GM10266 (cell line): ENCODE data around the gene EPB41.

ENCODE experiments used
- DNase-seq: peaks from one replicate; pipeline ENCODE4 v3.0.0; 2012; ENCODE audit errors: extremely low spot score
- TF ChIP-seq, protein P1 (sequence below): IDR thresholded peaks from 2 replicates; pipeline ENCODE4 v1.5.1; 2012; ENCODE audit warnings: mild to moderate bottlenecking, low read depth; ENCODE audit not compliant: control insufficient read depth, insufficient read depth; ENCODE audit errors: missing control alignments

The EPB41 gene

DNA sequence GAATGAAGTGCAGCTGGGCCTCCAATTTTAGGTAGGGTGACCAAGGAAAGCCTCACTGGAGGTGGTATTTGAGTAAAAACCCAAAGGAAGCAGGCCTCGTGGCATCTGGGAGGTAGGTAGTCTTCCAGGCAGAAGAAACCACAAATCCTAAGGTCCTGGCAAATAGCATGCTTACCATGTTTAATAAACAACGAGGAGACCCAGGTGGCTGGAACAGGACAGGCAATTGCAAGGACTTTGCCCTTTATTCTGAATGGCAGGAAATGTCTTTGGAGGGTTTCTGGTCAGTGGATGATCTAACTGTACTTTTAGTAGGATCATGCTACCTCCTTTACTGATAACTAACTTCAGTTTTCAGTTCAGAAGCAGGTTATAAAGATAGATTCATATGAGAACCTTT, 52.2 kb downstream of the EPB41 start:
- TF ChIP-seq, protein P1, sequence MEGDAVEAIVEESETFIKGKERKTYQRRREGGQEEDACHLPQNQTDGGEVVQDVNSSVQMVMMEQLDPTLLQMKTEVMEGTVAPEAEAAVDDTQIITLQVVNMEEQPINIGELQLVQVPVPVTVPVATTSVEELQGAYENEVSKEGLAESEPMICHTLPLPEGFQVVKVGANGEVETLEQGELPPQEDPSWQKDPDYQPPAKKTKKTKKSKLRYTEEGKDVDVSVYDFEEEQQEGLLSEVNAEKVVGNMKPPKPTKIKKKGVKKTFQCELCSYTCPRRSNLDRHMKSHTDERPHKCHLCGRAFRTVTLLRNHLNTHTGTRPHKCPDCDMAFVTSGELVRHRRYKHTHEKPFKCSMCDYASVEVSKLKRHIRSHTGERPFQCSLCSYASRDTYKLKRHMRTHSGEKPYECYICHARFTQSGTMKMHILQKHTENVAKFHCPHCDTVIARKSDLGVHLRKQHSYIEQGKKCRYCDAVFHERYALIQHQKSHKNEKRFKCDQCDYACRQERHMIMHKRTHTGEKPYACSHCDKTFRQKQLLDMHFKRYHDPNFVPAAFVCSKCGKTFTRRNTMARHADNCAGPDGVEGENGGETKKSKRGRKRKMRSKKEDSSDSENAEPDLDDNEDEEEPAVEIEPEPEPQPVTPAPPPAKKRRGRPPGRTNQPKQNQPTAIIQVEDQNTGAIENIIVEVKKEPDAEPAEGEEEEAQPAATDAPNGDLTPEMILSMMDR = no peak
- no peak for DNase-seq

DNA sequence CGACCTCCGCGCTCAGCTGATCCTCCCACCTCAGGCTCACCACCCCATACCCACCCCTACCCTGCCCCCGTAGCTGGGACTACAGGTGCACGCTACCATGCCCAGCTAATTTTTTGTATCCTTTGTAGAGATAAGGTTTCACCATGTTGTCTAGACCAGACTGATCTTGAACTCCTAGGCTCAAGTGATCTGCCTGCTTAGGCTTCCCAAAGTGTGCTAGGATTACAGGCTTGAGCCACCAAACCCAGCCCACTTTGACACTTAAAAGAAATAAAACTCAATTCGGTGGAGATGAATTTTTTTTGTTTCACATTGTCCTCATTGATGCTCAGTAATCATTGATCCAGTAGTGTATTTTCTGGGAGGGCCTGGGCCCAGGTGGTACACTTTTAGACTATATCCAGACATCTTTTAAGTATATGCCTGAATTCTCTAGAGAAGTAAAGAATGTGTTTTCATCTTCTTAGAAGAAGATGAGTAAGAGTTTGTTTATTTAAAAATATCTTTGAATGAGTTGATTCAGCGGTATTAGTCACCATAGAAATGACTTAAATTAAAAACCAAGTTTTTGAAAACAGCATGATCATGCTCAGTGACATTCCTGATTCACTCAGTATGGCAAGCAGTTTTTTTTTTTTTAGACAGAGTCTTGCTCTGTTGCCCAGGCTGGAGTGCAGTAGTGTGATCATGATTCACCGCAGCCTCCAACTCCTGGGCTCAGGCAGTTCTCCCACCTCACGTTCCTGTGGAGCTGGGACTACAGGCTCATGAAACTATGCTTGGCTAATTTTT, 57.8 kb downstream of the EPB41 start:
- TF ChIP-seq, protein P1 = no peak
- DNase-seq = no peak

DNA sequence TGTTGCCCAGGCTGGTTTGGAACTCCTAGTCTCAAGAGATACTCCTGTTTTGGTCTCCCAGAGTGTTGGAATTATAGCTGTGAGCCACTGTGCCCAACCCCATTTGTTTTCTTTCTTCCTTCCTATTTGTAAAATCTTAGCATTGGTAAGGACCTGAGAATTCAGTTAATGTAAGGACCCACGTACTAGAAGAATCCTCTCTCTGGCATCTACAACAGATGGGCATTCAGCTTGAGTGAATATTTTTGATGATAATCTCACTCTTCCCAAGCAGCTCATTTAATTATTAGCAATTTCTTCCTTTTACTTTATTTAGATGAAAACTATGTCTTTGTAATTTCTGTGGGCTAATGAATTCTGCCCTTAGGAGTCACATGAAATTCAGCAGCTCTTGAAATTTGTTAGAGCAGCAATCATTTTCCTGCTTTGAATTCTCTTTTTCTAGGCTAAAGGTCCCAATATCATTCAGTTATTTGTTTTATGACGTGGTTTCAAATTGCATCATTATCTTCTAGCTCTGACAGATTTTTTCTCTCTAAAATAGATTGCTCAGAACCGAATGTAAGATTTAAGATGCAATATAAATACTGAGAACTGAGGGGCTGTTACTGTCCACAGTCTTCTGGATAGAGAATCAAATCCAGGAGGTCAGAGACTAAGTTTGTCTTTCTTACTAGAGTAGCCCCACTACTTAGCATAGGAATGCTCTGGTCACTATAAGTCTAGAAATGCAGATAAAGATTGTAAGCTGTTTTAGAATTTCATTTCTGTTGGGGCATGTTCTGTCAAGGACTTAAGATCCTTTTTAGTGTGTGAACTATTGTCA, 59.4 kb downstream of the EPB41 start:
- TF ChIP-seq, protein P1 = no peak
- DNase-seq = no peak

DNA sequence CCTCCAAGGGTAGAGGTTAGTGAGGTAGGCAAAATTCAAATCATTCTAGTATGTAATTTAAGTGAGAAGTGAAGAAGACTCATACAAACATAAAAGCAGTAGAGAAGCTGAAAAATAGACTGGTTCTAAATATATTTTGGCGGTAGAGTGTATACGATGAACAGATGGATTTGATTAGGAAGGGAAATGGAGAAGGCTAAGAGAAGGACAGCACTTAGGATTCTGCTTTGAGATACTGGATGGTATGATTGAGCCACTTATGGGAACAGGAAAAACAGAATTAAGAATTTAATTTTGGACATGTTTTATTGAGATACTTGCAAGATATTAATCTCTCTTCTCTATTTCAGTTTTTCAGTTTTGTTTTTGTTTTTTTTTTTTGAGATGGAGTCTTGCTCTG, 60.1 kb downstream of the EPB41 start:
- TF ChIP-seq, protein P1 = no peak
- no peak for DNase-seq

DNA sequence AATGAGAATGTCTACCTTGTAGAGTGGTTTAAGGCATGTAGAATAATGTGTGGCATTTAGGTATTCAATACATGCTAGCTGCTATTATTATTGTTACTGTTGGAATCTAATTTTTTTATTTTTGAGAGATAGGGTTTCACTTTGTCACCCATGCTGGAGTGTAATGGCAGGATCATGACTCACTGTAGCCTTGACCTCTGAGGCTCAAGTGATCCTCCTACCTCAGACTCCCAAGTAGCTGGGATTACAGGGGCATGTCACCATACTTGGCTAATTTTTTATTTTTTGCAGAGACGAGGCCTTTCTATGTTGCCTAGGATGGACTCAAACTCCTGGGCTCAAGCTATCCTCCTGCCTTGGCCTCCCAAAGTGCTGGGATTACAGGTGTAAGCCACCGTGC, 61.9 kb downstream of the EPB41 start:
- no peak for DNase-seq
- TF ChIP-seq, protein P1 = no peak

DNA sequence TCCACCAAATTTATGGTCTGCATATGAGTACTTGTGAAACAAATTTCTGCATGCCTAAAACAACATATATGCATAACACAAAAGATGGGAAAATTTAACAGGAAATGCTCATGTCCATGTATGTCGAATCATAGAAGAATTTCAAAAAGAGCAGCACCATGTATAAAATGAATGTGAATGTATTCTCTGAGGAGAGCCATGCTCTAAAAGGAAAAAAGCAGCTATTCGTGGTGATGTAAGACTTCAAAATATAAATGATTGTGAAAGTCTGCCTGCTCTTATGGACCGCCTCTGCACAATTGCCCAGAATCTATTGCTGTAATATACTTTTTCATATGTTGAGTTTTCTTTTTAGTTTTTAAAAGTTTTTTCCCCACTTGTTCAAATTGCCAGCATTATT, 66.8 kb downstream of the EPB41 start:
- TF ChIP-seq, protein P1 = no peak
- no peak for DNase-seq

DNA sequence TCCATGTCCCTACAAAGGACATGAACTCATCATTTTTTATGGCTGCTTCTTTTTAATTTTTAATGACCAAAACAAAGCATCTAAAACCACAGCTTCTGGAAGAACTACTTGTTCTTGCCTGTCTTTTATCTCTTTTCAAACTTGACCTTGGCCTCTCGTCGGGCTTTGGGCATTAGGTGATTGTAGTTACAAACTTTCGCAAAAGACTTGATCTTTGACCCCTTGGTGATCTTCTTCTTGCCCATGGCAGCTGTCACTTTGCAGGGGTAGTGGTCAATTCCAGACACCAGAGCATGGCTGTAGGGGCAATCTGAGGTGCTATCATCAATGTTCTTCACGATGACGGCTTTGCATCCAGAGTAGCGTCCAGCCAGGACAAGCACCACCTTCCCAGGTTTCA, 67.8 kb downstream of the EPB41 start:
- DNase-seq = no peak
- TF ChIP-seq, protein P1 = no peak
